Measurements from ENCODE around the gene GPR132.
"Not testable (repeated sequence)": the region's sequence is repeated elsewhere in the genome, so short reads cannot be mapped to it uniquely, and the experiment has no call there.

GPR132 gene

GRCh38 chr14:105065280-105066228, at the start of gene GPR132:
TSS of gene GPR132 (minus strand) at chr14:105065430. CDS start at chr14:105055420, 10,010 bp downstream.
- no peak for DNase-seq

DNA sequence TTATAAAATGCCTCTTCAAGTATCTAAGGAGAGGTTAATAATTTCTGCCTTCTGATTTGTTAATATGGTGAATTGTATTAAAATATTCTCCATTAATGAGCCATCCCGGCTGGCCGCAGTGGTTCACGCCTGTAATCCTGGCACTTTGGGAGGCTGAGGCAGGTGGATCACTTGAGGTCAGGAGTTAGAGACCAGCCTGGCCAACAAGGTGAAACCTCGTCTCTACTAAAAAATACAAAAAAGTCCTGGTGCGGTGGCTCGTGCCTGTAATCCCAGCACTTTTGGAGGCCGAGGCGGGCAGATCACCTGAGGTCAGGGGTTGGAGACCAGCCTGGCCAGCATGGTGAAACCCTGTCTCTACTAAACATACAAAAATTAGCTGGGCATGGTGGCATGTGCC, 44.0 kb upstream of the GPR132 start:
- DNase-seq: not testable (repeated sequence)

- DNase-seq: no peak
Observed at GRCh38 chr14:105108516-105108864, 43.3 kb upstream of the GPR132 start.

DNA sequence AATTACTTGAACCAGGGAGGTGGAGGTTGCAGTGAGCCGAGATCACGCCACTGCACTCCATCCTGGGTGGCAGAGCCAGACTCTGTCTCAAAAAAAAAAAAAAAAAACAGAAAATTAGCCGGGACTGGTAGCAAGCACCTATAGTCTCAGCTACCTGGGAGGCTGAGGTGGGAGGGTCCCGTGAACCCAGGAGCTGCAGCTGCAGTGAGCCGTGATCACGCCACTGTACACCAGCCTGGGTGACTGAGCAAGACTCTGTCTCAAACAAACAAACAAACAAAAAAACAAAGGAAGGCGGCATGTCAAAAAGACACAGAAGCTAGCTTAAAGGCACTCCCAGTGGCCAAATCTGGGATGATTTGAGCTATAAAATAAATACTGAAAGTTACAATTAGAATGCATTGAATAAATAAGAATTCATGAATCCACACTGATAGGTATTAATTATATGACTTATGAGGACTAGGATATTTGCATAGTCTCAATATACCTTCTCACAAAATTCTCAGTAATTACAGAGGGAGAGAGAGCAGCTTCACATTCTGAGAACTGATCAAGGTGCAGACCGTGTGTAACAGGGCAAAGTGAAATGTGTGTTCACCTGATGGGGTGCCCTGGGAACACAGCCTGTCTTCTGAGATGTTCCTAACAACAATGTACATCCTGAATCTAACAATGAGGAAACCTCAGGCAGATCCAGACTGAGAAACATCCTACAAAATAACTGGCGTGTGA, 42.7 kb upstream of the GPR132 start:
- DNase-seq: peak in 1 of 3 experiments; percentile 67

GRCh38 chr14:105107351-105107750, 42.1 kb upstream of the GPR132 start:
- DNase-seq: no peak

DNA sequence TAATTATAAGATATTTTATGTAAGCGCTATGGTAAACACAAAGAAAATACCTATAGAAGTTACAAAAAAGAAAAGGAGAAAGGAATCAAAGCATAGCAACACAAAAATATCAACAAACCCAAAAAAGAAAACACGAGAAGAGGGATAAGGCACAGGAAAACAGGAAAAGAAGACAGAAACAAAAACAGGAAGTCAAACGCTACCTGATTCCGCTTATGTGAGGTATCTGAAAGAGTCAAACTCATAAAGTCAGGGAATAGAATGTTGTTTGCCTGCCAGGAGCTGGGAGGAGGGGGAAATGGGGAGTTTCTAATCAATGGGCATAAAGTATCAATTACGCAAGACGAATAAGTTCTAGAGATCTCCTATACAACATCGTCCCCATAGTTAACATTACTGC, 39.9 kb upstream of the GPR132 start:
- no peak for DNase-seq

DNA sequence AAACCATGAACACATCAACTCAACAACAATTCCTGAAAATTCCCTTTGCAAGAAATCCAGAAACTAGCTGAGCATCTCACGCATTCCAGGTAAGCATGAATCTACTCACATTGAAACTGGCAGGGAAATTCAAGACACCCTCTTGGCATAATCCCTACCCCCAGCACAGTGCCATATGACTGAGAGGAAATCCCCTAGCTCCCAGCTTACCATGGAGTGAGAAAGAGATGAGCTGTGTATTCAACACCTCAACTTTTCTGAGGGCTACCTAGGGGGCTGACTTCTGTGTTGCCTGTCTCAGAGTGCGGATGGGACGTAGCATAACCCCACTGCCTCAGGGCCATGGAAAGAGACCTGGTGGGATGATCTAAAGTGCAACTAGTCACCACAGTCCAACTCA, 37.7 kb upstream of the GPR132 start:
- DNase-seq: no peak

DNA sequence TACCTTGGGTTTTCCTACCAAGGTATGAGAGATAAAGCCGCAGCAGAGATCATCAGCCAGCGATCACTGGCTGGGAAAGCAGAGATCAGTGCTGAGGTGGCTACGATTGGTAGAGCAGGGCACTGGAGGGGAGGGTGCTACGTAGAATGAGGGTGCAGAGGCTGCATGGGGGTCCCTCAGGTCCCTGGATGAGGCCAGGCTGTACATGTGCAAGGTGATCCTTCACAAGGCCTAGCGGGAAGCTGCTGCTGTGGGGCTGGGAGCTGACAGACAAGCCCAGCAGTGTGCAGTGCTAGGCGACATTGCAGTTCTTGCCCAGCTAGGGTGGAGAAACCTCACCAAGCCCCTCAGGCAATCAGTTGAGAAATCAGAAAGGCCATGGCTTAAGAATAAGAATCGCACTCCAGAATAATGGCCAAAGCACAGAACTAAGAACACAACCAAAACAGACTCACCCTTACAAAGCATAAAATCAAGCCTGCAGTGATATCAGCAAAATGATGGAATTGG, 37.2 kb upstream of the GPR132 start:
- DNase-seq: no peak

GRCh38 chr14:105100910-105101309, 35.7 kb upstream of the GPR132 start:
- no peak for DNase-seq

DNA sequence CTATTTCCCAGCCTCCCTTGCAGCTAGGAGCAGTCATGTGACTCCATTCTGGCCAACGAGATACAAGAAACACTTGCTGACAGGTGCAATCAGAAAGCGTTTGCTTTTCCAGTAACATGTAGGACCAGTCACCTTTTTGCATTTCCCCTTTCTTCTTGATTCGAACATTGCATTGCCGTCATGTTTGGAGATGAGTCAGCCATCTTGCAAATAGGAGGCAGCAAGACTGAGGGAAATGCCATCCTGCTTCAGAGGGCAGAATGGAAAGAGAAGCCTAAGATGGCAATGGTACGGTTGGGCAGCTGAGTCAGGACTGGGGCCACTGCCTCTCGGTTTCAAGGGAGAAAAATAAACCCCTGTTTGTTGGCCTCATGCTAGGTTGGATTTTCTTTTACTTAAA, 34.5 kb upstream of the GPR132 start:
- no peak for DNase-seq

GRCh38 chr14:105098316-105098715, 33.1 kb upstream of the GPR132 start:
- DNase-seq: no peak

GRCh38 chr14:105097794-105098127, 32.5 kb upstream of the GPR132 start:
- no peak for DNase-seq

- no peak for DNase-seq
Observed at GRCh38 chr14:105096206-105096875, 31.1 kb upstream of the GPR132 start.

DNA sequence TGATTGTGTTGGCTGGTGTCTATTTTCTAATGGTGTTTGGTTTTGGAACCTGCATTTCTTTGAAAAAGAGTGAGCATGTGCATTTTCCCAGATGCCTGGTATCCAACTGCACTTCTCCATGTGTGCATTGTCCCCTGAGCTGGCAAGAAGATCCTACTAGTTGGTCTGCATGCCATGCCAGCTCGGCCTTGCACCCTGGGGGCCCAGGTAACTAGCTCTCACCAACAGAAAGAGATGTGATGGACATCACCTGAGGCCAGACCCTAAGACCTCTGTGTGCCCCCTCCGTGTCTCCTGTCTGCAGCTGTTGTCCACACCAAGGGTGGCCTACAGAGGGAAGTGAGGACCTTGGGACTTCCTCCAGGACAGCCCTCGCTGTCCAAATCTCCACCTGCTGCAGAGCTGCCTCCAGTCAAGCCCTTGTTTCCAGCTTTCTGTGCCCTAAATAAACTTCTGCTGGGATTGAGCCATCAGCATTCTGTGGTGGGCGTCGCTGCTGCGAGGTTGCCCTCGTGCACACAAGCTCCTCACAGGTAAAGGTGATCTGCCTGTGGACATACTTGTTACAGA, 30.1 kb upstream of the GPR132 start:
- DNase-seq: no peak

DNA sequence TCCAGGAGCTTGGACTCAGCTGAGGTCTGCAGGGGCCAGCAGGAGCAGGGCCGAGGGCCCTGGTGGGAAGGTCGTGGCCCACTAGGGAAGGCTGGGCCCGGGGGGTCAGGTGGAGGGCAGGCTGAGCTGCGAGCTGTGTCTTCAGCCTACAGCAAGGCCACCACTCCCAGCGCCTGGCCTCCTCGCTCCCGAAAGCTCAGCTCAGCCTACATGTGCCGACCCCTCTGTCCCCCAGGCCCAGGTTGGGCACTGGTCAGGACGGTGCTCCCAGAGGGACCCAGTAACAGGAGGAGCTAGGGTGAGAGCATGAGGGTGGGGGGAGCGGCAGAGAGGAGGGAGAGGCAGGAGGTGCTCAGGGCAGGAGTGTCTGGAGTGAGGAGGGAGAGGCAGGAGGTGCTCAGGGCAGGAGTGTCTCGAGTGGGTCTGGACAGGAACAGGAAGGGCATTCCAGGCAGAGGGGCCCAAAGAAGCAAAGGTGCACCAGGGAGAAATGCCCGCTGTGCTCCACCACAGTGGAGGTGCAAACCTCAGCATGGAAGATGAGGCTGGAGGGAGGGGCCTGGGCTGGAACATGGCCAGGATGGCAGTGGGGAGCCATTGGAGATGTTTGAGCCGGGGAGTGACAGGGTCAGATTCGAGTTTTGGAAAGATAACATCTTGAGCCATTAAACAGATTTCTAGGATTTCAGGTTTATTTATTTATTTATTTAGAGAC, 29.1 kb upstream of the GPR132 start:
- no peak for DNase-seq

GRCh38 chr14:105093431-105094192, 28.4 kb upstream of the GPR132 start:
- peak in 2 of 3 experiments; percentile 65 to 75 for DNase-seq

DNA sequence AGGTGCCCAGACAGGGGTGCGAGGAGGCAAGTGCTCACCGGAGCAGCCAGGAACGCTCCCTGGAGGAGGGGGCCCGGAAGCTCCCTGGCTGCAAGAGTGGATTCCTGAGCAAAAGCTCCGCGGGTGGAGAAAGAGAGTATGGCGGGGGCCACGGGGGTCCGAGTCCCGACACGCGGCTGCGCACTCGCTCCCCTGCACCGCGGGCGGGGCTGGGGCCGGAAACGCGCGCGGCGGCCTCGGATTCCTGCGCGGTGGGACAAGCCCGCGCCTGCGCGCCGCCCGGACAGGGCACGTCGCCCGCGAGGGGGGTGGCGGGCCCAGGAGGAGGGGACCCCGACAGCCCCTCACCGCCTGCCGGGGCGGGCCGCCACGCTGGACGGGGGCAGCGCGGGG, 27.8 kb upstream of the GPR132 start:
- DNase-seq: peak in 2 of 3 experiments; percentile 45 to 49

DNA sequence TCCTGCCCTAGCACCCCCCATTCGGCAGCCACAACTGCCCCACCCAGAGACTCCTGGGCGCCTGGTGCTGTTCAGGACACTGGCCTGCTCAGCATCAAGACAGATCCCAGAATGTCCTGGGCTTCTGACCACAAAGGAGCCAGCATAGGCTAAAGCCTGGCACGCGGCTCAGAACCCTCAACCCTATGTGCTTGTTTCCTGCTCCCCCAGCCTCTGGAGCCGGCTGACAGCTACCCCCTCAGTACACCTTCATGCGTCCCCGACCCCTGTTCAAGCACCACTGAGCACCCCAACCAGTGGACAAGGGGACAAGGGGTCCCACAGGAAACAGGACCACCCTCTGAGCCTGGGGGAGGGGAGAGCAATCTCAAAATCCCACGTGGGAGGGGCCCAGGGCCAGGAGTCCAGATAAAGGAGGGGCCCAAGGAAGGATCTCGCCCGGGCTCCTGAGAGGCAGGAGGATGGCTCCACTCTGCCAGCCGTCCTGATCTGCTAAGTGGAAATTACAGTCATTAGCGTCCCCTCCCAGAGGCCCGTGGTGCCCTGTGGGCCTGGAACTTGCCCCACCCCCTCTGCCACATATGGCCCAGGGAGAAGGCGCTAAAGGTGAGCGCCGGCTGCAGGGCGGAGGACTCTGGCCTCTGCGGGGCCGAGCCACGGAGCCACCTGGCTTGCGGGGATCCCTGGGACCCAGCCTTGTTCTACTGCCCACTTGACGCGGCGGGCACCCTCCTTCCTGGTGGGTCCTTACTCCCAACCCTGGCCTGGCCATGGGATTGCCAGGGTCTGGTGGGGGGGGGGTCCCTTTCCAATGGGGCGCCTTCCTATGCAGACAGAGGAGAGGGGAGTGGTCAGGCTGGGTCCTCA, 27.2 kb upstream of the GPR132 start:
- peak in 2 of 3 experiments; percentile 49 to 75 for DNase-seq

- peak in 2 of 3 experiments; percentile 32 to 43 for DNase-seq
Observed at GRCh38 chr14:105091517-105092170, 26.4 kb upstream of the GPR132 start.

DNA sequence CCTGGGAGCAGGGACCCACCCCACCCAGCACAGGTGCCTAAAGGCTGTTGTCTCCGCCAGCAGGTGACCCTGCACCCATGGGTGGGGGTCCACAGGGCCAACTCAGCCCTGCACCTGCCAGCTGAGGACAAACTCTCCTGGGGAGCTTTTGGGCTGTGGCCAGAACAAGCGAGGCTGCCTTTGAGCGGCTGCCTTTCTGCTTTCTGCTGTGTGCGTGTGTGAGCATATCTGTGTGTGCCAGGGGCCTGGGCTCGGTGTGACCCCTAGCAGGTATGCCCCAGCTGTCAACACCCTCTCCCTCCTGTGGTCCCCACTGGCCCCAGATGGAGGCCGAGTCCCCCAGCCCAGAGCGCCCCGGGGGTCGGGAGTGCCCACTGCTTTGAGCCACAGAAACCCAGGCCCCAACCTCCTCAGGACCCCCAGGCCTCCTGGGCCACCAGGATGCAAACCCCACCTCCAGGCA, 25.9 kb upstream of the GPR132 start:
- DNase-seq: peak in 1 of 3 experiments; percentile 69
